PC-3 (cell line): ENCODE measurements around the gene ZDHHC7.

Source experiments
- EZH2 ChIP-seq: fragments of 300-600 bp; sonication (generic); IDR thresholded peaks from one replicate; pipeline ENCODE4 v1.6.1; 2017; ENCODE audit warnings: antibody characterized with exemption, mild to moderate bottlenecking, low read length; ENCODE audit not compliant: unreplicated experiment
- TF ChIP-seq, protein P1 (sequence below): fragments of 300-600 bp; sonication (generic); conservative IDR thresholded peaks from 2 replicates; pipeline ENCODE4 v1.5.1; 2017; ENCODE audit warnings: antibody characterized with exemption, low read depth, mild to moderate bottlenecking, low read length

DNA sequence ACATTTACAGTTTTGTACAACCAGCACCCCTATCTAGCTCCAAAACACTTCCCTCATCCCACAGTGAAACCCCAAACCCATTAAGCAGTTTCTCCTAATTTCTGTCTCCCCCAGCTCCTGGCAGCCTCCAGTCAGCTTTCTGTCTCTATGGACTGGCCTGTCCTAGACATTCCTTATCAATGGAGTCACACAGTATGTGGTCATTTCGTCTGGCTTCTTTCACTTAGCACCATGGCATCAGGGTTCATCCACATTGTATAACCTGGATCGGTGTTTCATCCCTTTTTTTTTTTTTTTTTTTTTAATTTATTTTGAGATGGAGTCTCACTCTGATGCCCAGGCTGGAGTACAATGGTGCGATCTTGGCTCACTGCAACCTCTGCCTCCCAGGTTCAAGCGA is 68.5 kb downstream of the ZDHHC7 start:
- TF ChIP-seq, protein P1, sequence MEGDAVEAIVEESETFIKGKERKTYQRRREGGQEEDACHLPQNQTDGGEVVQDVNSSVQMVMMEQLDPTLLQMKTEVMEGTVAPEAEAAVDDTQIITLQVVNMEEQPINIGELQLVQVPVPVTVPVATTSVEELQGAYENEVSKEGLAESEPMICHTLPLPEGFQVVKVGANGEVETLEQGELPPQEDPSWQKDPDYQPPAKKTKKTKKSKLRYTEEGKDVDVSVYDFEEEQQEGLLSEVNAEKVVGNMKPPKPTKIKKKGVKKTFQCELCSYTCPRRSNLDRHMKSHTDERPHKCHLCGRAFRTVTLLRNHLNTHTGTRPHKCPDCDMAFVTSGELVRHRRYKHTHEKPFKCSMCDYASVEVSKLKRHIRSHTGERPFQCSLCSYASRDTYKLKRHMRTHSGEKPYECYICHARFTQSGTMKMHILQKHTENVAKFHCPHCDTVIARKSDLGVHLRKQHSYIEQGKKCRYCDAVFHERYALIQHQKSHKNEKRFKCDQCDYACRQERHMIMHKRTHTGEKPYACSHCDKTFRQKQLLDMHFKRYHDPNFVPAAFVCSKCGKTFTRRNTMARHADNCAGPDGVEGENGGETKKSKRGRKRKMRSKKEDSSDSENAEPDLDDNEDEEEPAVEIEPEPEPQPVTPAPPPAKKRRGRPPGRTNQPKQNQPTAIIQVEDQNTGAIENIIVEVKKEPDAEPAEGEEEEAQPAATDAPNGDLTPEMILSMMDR: no peak
- TF ChIP-seq EZH2: no peak
